WTC11 (cell line): ENCODE measurements around the gene ATG2A.

Source experiments
- AFF4 ChIP-seq: sonication (generic); formaldehyde crosslinking; IDR thresholded peaks from 2 replicates; pipeline ENCODE4 v1.8.1; 2023; ENCODE audit warnings: mild to moderate bottlenecking, missing genetic modification reagents, borderline replicate concordance
- ZNF232 ChIP-seq: sonication (generic); formaldehyde crosslinking; IDR thresholded peaks from 2 replicates; pipeline ENCODE4 v1.8.0; 2022; ENCODE audit warnings: mild to moderate bottlenecking, missing genetic modification reagents
- TF ChIP-seq, protein P1 (sequence below): fragments of 200-600 bp; IDR thresholded peaks from 2 replicates; pipeline ENCODE4 v1.8.0; 2022; ENCODE audit warnings: antibody characterized with exemption
- TF ChIP-seq, protein P2 (sequence below): fragments of 250-450 bp; sonication (Bioruptor Pico); IDR thresholded peaks from 2 replicates; pipeline ENCODE4 v2.1.2; 2022; ENCODE audit warnings: mild to moderate bottlenecking, moderate library complexity
- TF ChIP-seq, protein P3 (sequence below): sonication (generic); formaldehyde crosslinking; IDR thresholded peaks from 2 replicates; pipeline ENCODE4 v1.8.0; 2023; ENCODE audit warnings: missing genetic modification reagents, mild to moderate bottlenecking, borderline replicate concordance

DNA sequence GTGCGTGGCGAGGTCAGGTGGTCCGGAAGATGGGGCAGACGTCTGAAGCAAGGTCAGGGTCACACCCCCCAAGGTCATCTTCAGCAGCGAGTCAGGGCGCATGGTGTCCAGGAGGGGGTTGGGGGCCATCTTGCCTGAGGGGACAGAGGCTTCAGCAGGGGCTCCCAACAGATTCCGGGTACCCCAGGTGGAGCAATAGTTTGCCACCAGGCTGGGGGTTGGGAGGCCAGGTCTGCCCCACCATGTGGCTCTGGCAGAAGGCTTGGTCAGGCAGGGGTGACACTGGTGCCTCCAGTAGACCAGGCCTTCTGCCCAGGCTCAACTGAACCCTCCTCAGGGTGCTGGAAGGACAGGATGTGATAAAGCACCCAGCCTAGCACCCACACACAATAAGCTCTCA, 5.9 kb downstream of the ATG2A start:
- TF ChIP-seq ZNF232 (CRISPR knock-in tag) (no peak), AFF4 (no peak)
- TF ChIP-seq, protein P1, sequence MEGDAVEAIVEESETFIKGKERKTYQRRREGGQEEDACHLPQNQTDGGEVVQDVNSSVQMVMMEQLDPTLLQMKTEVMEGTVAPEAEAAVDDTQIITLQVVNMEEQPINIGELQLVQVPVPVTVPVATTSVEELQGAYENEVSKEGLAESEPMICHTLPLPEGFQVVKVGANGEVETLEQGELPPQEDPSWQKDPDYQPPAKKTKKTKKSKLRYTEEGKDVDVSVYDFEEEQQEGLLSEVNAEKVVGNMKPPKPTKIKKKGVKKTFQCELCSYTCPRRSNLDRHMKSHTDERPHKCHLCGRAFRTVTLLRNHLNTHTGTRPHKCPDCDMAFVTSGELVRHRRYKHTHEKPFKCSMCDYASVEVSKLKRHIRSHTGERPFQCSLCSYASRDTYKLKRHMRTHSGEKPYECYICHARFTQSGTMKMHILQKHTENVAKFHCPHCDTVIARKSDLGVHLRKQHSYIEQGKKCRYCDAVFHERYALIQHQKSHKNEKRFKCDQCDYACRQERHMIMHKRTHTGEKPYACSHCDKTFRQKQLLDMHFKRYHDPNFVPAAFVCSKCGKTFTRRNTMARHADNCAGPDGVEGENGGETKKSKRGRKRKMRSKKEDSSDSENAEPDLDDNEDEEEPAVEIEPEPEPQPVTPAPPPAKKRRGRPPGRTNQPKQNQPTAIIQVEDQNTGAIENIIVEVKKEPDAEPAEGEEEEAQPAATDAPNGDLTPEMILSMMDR, result no peak
- TF ChIP-seq, protein P2, sequence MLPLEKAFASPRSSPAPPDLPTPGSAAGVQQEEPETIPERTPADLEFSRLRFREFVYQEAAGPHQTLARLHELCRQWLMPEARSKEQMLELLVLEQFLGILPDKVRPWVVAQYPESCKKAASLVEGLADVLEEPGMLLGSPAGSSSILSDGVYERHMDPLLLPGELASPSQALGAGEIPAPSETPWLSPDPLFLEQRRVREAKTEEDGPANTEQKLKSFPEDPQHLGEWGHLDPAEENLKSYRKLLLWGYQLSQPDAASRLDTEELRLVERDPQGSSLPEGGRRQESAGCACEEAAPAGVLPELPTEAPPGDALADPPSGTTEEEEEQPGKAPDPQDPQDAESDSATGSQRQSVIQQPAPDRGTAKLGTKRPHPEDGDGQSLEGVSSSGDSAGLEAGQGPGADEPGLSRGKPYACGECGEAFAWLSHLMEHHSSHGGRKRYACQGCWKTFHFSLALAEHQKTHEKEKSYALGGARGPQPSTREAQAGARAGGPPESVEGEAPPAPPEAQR (CRISPR knock-in tag), result no peak
- TF ChIP-seq, protein P3, sequence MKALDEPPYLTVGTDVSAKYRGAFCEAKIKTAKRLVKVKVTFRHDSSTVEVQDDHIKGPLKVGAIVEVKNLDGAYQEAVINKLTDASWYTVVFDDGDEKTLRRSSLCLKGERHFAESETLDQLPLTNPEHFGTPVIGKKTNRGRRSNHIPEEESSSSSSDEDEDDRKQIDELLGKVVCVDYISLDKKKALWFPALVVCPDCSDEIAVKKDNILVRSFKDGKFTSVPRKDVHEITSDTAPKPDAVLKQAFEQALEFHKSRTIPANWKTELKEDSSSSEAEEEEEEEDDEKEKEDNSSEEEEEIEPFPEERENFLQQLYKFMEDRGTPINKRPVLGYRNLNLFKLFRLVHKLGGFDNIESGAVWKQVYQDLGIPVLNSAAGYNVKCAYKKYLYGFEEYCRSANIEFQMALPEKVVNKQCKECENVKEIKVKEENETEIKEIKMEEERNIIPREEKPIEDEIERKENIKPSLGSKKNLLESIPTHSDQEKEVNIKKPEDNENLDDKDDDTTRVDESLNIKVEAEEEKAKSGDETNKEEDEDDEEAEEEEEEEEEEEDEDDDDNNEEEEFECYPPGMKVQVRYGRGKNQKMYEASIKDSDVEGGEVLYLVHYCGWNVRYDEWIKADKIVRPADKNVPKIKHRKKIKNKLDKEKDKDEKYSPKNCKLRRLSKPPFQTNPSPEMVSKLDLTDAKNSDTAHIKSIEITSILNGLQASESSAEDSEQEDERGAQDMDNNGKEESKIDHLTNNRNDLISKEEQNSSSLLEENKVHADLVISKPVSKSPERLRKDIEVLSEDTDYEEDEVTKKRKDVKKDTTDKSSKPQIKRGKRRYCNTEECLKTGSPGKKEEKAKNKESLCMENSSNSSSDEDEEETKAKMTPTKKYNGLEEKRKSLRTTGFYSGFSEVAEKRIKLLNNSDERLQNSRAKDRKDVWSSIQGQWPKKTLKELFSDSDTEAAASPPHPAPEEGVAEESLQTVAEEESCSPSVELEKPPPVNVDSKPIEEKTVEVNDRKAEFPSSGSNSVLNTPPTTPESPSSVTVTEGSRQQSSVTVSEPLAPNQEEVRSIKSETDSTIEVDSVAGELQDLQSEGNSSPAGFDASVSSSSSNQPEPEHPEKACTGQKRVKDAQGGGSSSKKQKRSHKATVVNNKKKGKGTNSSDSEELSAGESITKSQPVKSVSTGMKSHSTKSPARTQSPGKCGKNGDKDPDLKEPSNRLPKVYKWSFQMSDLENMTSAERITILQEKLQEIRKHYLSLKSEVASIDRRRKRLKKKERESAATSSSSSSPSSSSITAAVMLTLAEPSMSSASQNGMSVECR (CRISPR knock-in tag), result no peak
